B cell (primary cell): Measurements from ENCODE around the gene RRAS2. TPM values are rescaled to one million over a fixed set of nuclear protein-coding genes. Genes with fewer than 3 reads are reported as not detected.

Experiments
- ATAC-seq: fragments of 200-7000 bp; cut with Tn5 transposase; one replicate; pipeline ENCODE4 v1.10.0; 2021; ENCODE audit warnings: low read depth, mild to moderate bottlenecking, moderate number of reproducible peaks, moderate library complexity
- CTCF ChIA-PET: fragments of 350-600 bp; sonication (Branson Sonifier 250); formaldehyde crosslinking; loops from one replicate; lab custom pipeline; 2021; ENCODE audit warnings: antibody characterized with exemption, inconsistent platforms; lab: Charles Lee
- POLR2A ChIA-PET: fragments of 350-600 bp; sonication (Branson Sonifier 250); formaldehyde crosslinking; loops from one replicate; lab custom pipeline; 2021; ENCODE audit warnings: antibody characterized with exemption; lab: Charles Lee
- DNase-seq: peaks from one replicate; pipeline ENCODE4 v3.0.0; 2013
- H2AFZ ChIP-seq: 2 replicates; pipeline ENCODE4 v1.6.1; 2012; ENCODE audit warnings: mild to moderate bottlenecking, low read depth, low read length; ENCODE audit not compliant: insufficient read depth, poor library complexity, severe bottlenecking
- H3K27ac ChIP-seq, 2 donors: 1 replicate in 1 of 2; 2 replicates in 1 of 2; pipeline ENCODE4 v1.5.1; 2012 to 2013; ENCODE audit warnings: low read length in 2 of 2, mild to moderate bottlenecking in 2 of 2, moderate library complexity in 1 of 2
- H3K27me3 ChIP-seq, 4 experiments: fragments of 200-600 bp in 1 of 4; sonication (generic) in 1 of 4; replicated peaks in 1 of 4; 1 replicate in 2 of 4; 2 replicates in 2 of 4; pipeline versions ENCODE4 v1.6.1 to v1.7.0; 2013 to 2016; ENCODE audit warnings: low read length in 3 of 4, mild to moderate bottlenecking in 2 of 4, mixed read lengths in 1 of 4, moderate library complexity in 1 of 4; ENCODE audit not compliant: insufficient read depth in 4 of 4, control insufficient read depth in 3 of 4; ENCODE audit errors: control extremely low read depth in 1 of 4
- H3K36me3 ChIP-seq, 2 experiments: replicated peaks in 1 of 2; 1 replicate in 1 of 2; 2 replicates in 1 of 2; pipeline versions ENCODE4 v1.6.1 to v1.7.1; 2013; ENCODE audit warnings: low read length in 1 of 2; ENCODE audit not compliant: insufficient read depth in 2 of 2, control insufficient read depth in 1 of 2; ENCODE audit errors: control extremely low read depth in 1 of 2, extremely low read depth in 1 of 2
- H3K4me1 ChIP-seq, 2 donors: fragments of 200-600 bp in 1 of 2; sonication (generic) in 1 of 2; 1 replicate in 1 of 2; 2 replicates in 1 of 2; pipeline versions ENCODE4 v1.5.1 to v1.6.1; 2013 to 2017; ENCODE audit warnings: low read length in 2 of 2; ENCODE audit not compliant: control insufficient read depth in 2 of 2, insufficient read depth in 2 of 2
- H3K4me2 ChIP-seq: replicated peaks from 2 replicates; pipeline ENCODE3; 2012; ENCODE audit warnings: mild to moderate bottlenecking, low read depth, low read length; ENCODE audit not compliant: poor library complexity, severe bottlenecking
- H3K4me3 ChIP-seq, 5 experiments: fragments of 200-600 bp in 1 of 5; sonication (generic) in 1 of 5; 1 replicate in 3 of 5; 2 replicates in 2 of 5; pipeline versions ENCODE4 v1.5.1 to v1.7.0; 2011 to 2016; ENCODE audit warnings: low read length in 4 of 5, mild to moderate bottlenecking in 4 of 5, low read depth in 2 of 5, control low read depth in 1 of 5, moderate library complexity in 1 of 5; ENCODE audit not compliant: insufficient read depth in 1 of 5; ENCODE audit errors: control extremely low read depth in 1 of 5, extremely low read depth in 1 of 5
- H3K79me2 ChIP-seq: fragments of 200-600 bp; sonication (generic); one replicate; pipeline ENCODE4 v1.6.0; 2016; ENCODE audit warnings: low read length; ENCODE audit not compliant: control insufficient read depth, insufficient read depth
- H3K9ac ChIP-seq: fragments of 200-600 bp; sonication (generic); 2 replicates; pipeline ENCODE4 v1.6.1; 2017; ENCODE audit warnings: mild to moderate bottlenecking, low read length, moderate library complexity
- H3K9me3 ChIP-seq, 3 donors: one replicate each; pipeline versions ENCODE4 v1.6.1 to v1.7.1; 2013; ENCODE audit warnings: low read length in 2 of 3; ENCODE audit not compliant: control insufficient read depth in 2 of 3, insufficient read depth in 1 of 3; ENCODE audit errors: control extremely low read depth in 1 of 3
- H4K20me1 ChIP-seq: 2 replicates; pipeline ENCODE4 v1.6.0; 2012; ENCODE audit warnings: mild to moderate bottlenecking, low read length; ENCODE audit not compliant: insufficient read depth, control insufficient read depth, poor library complexity, severe bottlenecking
- H3K27ac Mint-ChIP-seq: one replicate; pipeline ENCODE4 v1.8.0; 2021; ENCODE audit warnings: mixed read lengths
- H3K27me3 Mint-ChIP-seq: one replicate; pipeline ENCODE4 v1.8.0; 2021; ENCODE audit warnings: mixed read lengths
- H3K4me1 Mint-ChIP-seq: one replicate; pipeline ENCODE4 v1.8.0; 2021; ENCODE audit warnings: mixed read lengths
- H3K4me3 Mint-ChIP-seq: one replicate; pipeline ENCODE4 v1.8.0; 2021; ENCODE audit warnings: mixed read lengths
- H3K9me3 Mint-ChIP-seq: one replicate; pipeline ENCODE4 v1.8.0; 2022; ENCODE audit warnings: mixed read lengths; ENCODE audit not compliant: insufficient read depth
- CTCF ChIP-seq: fragments of 200-600 bp; IDR thresholded peaks from one replicate; pipeline ENCODE4 v1.8.0; 2022; ENCODE audit warnings: antibody characterized with exemption, mild to moderate bottlenecking
- EZH2 ChIP-seq: IDR thresholded peaks from 2 replicates; pipeline ENCODE4 v1.6.1; 2012; ENCODE audit warnings: borderline replicate concordance, low read depth, mild to moderate bottlenecking, moderate library complexity, low read length; ENCODE audit not compliant: insufficient read depth, poor library complexity, severe bottlenecking
- WGBS: methylation state at CpG from one replicate; pipeline ENCODE4 v1.1.5; 2013; ENCODE audit warnings: missing lambda C conversion rate; ENCODE audit not compliant: insufficient coverage; 5-methylcytosine and 5-hydroxymethylcytosine counted together
- intact Hi-C: fragments of 100-400 bp; cut with micrococcal nuclease; formaldehyde crosslinking; loops from one replicate; pipeline ENCODE4 v1.10.0; 2022
- polyA plus RNA-seq: library from polyadenylated mRNA; depleted of rRNA; stranded (reverse); fragments of >200 nt; gene quantifications from 2 replicates; pipeline ENCODE4 v1.2.3, GENCODE V29; 2012
- total RNA-seq, 2 donors: library from RNA; stranded (reverse); fragments of 120-200 nt in 1 of 2; gene quantifications; 1 replicate in 1 of 2; 2 replicates in 1 of 2; pipeline versions ENCODE4 v1.2.3 to v1.2.4, GENCODE V29; 2013 to 2022

Gene RRAS2
- total and polyA plus RNA-seq, 2 donors (not counting 1 experiment from before 2014, with no cell fraction given), result 31.8 to 72.4 TPM

- POLR2A ChIA-PET, result interaction anchor here (0.6 kb wide), 1 partner anchor 542 kb away, joined by 7 read pairs; no protein-coding TSS in a partner anchor
- CTCF ChIA-PET, result interaction anchor here (5.2 kb wide), 1 partner anchor 300 kb away, joined by 113 read pairs; no protein-coding TSS in a partner anchor
- DNase-seq, result no peak
These were observed 104.3 kb downstream of the RRAS2 start for GRCh38 chr11:14254533-14255237.

More at GRCh38 chr11:14254533-14255237, 104.3 kb downstream of the RRAS2 start:
- Histone ChIP-seq H2AFZ (no peak overlapping the region), H4K20me1 (no peaks in the 10 kb centered on the region), H3K4me3 (no peak overlapping the region), H3K4me2 (no peak overlapping the region), H3K36me3 (no peaks in the 10 kb centered on the region), H3K27me3 (peaks cover 0 to 13% (median 1%) of the 10 kb centered on the region in 4 experiments), H3K9me3 (no peaks in the 10 kb centered on the region), H3K9ac (no peak overlapping the region), H3K4me1 (no peaks in the 10 kb centered on the region), H3K79me2 (no peaks in the 10 kb centered on the region), H3K27ac (no peak overlapping the region)
- H3K4me1 Mint-ChIP-seq, result no peaks in the 10 kb centered on the region
- WGBS, result 93% methylated on average over 12 of the region's 13 CpGs
- ATAC-seq, result no peak
- no peaks in the 10 kb centered on the region for H3K9me3 Mint-ChIP-seq
- H3K27ac Mint-ChIP-seq, result no peak overlapping the region
- H3K4me3 Mint-ChIP-seq, result no peak overlapping the region
- no peak for TF ChIP-seq CTCF
- TF ChIP-seq EZH2, result no peak
- intact Hi-C loops, result no loop called here
- peaks cover 17% of the 10 kb centered on the region for H3K27me3 Mint-ChIP-seq
